GM18867 (cell line): ENCODE measurements around the gene NRP2.

Source experiments
- ATAC-seq: cut with Tn5 transposase; IDR thresholded peaks from one replicate; pipeline ENCODE4 v1.9.1; 2021; ENCODE audit warnings: mild to moderate bottlenecking, moderate library complexity; ENCODE audit not compliant: unreplicated experiment

The NRP2 gene

DNA sequence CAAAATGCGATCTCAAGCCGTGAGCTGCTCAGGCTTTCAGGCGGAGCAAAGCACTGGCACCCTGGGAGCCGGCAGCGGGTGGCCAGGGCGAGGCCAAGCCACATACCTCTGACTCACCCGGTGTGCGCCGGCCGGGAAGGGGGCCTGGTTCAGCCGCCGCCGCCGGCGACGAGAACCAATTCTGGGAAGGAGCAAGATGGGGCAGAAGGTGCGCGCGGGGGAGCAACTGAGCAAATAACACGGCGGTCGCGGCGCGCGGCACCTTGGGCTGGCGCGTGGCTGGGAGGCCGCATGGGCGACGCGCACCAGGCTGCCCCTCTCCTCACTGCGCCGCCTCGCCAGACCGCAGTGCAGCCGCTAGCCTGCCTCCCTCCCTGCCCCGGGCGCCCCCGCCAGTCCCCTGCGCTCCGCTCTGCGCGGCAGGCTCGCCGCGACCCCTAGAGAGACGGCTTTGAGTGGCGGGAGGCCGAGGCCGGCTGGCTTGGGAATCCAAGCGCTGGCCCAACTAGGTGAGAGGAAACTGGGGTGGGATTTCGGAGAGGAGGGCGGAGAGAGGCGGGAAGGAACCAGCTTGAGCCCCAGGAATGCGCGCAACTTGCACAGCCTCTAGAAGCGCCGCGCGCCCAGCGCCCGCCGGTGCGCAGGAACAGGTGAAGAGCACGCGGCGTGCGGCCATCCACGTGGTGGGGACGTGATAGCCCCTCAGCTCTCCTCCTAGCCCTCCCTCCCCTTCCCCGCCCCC, 3.2 kb downstream of the NRP2 start:
- ATAC-seq = no peak

DNA sequence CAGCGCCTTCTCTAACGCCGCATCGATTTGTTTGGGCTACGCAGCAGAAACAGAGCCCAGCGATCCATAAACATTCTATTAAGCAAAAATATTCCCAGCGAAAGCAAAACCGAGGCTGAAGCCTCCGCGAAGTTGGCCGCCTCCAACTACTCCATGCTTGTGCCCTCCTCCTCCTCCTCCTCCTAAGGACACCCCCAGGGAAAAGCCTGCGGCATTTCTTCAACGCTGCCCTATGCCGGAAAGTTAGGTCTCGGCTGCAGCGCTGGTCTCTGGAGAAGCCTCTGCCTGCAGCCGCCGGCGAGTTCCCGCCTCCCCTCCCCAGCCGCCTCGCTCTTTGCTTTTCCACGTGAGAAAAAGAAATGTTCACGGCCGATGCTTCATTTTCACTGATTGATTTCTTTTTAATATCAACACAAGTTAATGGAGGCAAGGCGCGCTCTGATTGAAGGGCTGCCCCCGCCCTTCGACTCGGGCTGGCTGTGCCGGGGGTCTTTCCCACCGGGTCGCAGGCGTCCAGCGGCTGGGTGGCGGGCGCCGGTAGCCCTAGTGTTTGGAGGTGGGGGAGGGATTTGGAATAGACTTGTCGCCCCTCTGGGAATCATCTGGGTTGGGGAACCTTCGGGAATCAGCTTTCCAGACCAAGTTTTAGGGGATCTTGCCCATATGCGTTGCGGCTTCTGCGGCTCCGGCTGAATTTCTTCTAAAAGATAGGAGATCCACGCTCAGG, 3.9 kb downstream of the NRP2 start:
- ATAC-seq = no peak

DNA sequence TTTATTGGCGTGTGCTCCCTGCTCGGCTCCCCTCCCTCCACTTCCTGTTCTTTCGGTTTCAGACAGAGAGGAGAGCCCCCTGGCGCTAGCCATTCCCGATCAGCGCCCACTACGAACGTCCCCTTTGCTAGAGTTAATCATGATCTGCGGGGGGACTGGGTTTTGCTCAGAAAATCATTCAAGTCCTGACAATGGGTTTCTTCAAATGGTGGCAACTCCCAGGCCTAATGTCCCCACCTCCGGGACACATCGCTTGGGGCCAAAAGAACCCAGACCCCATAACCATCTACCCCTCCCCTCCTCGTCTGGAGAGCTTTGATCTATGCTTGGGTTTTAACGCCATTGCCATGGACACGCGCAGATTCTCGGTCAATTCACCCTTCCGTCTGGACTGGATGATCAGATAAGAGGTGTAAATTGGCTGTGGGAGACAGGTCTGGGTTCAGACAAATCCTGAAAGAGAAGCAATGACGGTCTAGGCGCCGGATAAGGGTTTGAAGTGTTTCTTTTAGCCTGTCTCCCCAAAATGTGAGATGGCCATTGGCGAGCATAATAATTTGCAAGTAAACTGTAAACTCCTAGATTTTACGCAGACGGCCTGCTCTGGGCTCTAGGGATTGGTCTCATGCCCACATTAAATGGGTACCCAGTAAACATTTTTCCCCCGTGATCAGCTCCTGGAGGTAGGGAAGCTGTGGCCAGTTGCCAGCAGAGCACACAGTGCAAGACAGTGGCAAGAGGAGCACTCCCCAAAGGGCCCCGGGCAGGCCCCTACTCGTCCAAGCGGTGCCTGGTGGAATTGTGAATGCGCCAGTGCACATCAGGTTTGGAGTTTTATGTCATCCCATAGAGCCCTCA, 4.7 kb downstream of the NRP2 start:
- no peak for ATAC-seq

DNA sequence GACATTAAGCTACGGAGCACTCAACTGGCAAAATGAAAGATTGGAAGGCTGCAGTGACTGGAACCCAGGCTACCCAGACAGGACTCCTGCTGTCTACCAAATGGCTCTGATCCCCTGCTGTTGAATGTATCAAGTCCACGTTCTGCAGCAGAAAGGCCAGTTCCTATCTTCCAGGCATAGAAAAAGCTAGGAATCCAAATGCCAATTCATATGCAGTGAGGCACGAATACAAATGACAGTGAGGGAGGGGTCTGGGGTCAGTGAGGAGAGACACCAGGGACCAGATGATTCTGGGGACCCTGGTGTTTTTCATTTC, 5.3 kb downstream of the NRP2 start:
- no peak for ATAC-seq

DNA sequence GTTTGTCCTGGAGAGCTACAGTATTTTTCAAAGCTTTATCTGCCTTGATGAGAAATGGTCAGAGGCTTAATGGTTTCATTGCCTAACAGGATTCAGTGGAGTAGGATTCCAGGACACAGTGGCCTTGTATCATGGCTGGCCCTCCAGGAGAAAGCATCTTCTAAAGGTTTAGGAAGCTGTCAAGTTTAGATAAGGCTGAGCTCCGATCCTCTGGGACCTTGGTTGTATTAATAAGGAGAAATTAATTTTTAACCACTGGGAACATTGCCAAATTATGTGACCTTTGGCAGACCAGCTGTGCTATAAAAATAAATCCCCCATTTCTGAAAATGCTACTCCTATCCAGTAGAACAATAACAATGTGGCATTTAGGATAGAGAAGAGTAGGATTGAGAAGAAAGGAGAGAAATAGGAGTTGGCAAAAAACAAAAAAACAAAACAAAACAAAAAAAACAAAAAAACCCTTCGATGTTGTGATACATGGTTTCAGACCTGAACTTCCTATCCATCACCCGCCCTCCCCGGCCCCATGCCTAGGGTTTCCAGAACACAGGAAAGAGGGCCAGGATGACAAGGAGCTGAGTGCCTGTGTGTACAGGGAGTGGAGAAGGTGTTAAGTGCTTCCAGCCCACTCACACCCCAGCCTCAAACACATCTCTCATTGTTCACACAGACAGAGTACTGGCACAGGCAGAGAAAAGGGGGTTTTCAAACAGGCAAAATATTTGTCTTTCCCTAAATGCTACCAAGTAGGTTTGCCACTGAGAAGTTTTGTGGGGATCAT, 6.3 kb downstream of the NRP2 start:
- ATAC-seq = no peak

DNA sequence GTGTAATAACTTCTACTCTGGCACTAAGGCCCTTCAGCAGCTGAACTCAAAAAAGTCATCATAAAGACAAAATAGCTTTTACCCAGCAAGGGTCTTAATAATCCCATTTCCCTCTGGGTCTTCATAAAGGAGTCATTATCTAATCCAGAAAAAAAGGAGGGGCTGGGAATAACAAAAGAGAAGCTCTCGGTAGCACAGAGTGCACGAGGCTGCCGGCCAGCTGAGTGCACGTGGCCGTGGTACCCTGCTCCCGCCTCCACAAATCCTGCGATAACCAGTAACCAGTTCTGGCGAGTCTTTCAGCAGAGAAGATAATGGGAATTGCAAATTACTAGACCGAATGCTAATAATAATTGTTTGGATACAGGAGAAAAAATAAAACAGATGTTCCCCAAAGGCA, 7.5 kb downstream of the NRP2 start:
- ATAC-seq = no peak

DNA sequence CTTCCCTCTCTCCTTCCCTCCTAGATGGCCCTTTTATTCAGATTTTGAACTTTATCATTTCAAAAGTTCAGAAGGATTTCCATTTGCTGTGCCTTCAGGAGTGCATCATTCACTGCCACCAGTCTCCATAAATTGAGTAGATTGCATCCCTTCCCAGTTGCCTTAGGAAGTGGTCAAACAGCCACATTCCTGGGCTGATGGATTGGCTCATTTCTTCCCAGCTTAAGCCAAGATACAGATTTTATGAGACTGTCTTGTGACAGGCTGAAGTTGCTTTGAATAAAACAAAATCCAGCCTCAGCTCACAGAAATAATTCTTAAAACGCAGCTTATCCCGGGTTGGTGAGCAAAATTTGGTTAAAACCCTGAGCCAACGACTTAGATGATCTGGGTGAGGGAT, 9.8 kb downstream of the NRP2 start:
- no peak for ATAC-seq

DNA sequence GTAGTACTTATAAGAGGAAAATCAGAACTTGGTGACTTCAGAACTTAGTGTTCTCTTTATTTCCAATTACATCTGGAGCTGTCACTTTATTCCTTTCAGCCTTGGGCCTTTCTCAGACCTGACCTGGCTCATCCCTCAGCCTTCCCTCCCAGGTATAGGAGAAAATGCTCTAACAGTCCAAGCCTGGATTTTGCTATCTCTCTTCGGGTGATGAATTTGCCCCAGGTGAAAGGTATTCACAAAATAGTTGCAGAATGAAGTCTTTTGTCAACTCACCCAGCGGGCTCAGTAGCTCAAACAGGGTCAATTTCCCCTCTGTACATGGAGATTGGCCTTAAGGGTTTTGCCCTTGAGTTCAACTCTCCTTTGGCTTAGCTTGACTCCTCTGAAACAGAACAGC, 12.0 kb downstream of the NRP2 start:
- no peak for ATAC-seq

DNA sequence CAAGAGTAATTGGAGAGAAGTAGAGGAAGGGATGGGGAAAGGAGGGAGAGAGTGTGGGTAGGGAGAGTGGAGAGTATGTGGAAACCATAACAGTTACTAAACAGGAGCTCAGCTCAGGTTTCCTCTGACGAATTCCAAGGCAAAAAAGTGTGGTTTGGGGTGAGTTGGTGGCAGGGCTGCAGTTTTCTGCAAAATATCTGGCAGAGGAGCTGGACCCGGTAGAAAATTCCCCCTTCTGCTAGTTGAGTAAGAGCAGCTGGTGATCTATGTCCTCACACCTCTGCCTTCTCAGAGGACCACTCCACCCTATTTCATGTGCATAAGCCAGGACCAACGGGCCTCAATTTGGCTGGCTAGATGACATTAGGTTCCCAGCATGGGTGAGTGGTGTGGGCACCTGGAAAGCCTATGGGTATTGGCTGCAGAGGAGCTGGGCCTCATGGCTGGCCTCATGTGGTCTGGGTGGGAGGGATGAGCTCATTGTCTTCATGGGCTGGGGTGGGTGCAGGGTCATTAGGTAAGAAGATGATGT, 13.2 kb downstream of the NRP2 start:
- ATAC-seq = no peak

DNA sequence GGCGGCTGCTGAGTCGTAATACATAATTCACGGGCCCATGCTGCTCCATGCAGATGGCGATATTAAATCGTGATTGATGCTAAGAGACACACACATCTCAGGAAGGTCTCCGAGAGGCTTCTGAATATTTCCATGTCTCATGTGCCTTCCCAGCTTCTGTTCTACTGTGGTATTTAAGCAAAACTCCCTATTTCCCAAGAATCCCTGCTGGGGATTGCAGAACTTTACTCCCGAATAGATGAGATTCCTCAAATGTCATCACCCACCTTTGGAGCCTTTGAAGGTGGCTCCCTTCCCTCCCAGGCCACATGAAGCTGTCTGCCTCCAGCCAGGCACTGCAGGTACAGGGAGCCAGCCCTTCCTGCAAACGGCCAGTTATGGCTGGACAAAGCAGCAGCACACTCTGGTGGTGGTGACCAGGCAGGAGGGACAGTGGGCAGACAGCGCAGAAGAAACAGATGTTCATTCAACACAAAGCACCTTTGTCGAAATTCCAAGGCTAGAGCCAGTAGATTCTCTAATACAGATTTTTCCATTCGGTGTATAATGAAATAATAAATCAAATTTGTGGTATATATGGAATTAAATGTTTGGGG, 14.1 kb downstream of the NRP2 start:
- no peak for ATAC-seq

DNA sequence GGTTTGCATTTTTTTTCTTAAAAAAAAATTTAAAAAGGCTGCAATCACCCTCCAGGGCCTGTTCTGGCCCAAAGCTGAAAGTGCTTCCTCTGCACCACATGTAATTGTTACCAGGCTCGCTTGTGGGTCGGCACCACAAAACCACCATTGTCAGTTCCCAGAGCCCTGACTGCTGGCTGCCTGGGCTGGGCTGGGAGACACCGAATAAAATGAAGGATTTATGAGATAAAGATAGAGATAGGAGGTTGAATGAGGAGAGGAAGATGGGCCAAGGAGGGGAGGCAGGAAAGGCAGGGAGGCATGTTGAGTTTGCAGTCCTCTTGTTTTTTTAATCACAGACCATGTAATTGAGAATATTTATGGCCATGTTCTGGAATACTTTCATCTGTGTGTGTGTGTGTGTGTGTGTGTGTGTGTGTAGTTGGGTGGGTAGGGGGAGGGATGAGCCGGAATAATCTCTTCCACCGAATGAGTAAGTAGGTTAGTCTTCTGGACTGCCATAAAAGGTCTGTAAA, 14.7 kb downstream of the NRP2 start:
- no peak for ATAC-seq

DNA sequence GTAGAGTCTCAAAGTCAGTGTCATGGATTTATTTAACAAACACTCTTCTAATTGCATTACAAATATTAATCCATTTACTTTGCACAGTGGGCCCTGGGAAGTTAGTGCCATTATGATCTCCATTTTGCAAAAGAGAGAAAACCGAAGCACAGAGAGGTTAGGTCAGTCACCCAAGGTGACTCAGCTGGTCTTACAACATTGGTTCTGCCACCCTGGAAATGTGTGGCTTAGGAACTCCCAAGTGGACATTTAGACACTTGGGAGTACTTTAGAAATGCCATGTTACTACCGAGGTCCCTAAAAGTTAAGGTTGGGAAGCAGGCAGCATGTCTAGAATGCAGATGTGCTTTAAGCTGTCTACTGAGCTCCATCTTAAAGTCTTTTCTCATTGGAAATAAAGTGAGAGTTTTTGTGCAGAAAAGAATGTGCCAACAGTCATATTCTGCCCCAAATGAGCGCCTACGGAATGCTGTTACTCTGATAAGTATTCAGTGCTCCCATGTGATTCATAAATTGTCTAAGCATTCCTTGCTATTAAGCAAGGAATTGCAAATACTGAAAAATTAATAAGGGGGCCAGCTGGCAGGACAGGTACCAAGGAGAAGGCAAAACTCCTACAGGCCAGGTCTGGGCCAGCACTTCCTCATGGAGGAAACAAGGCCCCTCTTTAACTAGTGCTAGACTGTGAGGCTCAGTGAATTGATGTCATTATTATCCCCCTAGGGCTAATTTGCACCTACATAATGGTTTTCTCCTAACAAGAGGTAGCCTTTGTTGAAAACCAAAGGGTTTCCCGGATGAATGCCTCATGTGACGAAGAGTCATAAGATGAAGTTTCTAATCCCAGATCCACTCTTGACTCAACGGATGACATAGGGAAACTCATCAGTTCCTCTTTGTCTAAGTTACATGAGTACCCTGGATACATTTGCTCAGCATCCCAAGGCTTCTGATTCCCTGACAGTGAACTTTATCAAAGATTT, 16.3 kb downstream of the NRP2 start:
- no peak for ATAC-seq

DNA sequence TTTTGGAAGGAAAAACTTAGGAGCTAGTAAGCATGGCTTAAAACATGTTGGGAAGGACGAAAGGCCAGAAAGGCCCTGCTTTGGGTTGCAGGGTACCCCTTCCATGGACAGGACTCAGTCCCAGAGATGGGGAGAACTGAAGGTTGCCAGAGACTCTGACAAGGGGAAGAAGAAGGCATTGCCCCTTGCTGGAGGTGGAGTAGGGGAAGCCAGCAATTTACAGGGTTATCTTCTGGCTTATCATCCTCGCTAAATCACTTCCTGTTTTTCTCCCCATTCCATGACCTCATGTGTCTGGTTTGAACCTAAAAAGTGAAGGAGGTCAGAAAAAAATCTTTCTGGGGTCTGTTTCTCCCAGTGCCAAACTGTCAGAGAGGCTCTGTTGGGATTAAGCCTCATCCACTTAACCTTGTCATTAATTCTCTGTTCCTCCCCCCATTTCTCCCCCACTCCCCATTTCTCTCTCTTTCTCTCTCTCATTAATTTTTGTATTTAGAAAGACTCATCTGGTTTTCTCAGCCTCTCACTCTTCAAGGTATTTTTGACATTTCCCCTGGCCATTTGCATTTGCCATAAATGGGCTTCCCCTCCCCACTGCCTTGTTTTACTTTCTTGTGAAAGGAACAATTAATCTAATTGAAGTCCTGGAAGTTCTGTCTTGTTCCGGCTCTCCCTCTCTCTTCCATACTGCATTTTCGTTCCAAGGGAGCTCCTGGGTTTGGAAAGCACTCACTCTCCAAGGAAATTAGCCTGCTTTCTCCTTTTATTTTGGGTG, 17.4 kb downstream of the NRP2 start:
- ATAC-seq = no peak

DNA sequence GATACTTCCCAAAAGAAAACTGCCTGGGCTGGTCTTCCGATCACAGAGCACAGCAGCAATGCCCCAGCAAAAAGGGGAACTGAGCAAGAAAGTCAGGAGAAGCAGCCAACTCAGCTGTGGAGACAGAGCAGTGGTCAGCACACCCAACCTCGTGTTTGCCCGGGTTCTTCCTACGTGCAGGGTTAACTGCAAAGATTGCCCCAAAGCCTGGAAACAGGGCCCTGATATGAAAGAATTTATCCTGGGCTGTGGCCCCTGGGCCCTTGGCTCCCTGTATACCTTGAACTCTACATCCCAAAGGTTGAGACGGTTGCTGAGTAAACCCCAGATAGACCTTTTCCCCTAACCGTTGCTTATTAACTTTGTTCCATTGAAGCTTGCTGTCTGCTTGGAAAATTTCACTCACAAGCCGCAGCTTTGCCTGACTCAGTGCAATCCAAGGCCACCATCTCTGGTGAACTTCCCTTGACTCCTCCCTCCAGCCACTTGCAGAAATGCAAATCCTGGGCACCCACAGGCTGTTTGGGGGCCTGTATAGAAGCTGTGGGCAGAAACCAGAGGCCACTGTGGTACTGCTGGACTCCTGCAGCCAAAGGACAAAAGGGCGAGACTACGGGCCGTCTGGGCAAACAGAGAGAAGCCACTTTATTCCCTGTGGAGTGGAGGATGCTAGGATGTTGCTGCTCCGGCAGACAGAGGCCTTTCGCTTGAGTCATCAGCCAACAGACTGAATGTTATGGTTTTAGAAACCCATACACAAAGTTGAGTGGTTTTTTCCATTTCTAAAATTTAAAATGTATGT, 18.2 kb downstream of the NRP2 start:
- ATAC-seq = peak; percentile 81

DNA sequence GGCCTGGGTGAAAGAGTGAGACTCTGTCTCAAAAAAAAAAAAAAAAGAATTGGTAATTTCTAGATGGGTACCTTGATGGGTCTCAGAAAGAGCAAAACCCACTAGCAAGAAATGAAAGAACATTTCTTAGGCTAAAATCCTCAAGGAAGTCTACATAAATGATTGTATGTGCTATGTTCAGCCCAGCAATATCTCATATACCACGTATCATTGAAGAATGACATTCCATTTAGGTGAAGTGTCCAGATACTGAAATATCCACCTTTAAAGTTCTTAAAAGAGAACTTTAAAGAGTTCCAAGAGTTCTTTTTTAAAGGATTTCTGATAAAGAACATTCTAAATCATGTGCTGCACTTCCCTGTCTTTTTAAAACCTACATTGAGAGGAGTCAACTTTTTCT, 19.2 kb downstream of the NRP2 start:
- ATAC-seq = no peak

DNA sequence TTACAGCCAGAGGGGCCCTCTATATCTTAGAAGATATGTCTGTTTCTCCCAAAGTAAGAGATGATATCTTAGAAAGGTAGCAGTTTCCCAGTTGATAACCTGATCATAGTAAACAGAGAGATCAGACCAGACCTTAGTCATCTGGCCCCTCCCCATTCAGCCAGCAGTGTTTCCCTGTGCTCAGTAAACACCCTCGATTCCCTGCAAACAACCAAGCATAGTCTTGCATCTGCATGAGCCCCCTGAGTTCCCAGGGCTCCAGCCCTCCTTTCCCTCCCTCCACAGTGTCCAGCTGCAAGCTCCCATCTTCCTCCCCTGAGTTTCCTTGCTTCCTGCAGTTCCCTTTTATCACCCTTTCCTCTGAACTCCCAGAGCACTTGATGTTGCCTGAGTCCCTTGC, 20.3 kb downstream of the NRP2 start:
- no peak for ATAC-seq

DNA sequence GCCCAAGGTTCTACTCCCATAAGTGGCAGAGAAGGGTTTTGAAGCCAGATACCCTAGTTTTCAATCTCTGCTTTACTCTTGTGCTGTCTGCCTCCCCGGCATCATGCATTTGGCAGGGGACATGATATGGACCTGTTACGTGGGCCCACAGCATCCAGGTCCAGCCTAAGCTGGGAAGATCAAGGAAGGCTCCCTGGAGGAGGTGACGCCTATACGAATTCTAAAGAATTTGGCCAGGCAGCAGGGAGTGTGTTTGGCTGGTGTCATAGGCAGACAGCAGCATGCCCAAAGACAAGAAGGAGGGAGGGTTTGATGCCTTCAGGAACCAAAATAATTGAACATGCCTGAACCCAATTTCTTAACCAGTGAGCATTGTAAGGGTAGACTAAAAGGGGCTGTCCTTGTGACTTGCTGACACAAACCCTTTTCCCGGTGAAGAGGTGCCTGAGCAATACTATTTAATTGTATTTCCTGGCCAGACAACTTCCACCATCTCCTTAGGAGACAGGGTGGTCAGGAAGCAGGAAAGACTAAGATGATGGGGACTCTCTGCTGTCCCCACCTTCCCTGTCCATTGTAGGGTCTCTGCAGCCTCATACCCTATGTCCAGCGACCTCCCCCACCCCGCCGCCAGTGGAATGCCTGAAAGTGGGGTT, 21.3 kb downstream of the NRP2 start:
- no peak for ATAC-seq
